Peyer's patch (tissue), 4 donors: ENCODE results near the gene FAM156B.
"Not testable (repeated sequence)": the region's sequence is repeated elsewhere in the genome, so short reads cannot be mapped to it uniquely, and the experiment has no call there.

Source experiments
- CTCF ChIP-seq, 6 experiments: fragments of 450-650 bp in 4 of 6; fragments of 200-600 bp in 2 of 6; sonication (generic) in 1 of 6; IDR thresholded peaks; one replicate each; pipeline ENCODE4 v1.5.1; 2017 to 2019; ENCODE audit warnings: antibody characterized with exemption in 6 of 6, mild to moderate bottlenecking in 3 of 6, moderate library complexity in 1 of 6
- POLR2A ChIP-seq, 2 donors: fragments of 450-650 bp; IDR thresholded peaks; one replicate each; pipeline ENCODE4 v1.5.1; 2017; ENCODE audit warnings: antibody characterized with exemption in 2 of 2, mild to moderate bottlenecking in 2 of 2, moderate library complexity in 2 of 2

GRCh38 chrX:52896855-52897709 lies at the start of gene FAM156B:
- TF ChIP-seq POLR2A, CTCF (IDR thresholded peaks at IDR 0.05): not testable (repeated sequence)
